Liver (tissue), 9 donors: ENCODE data around the gene IQSEC3. TPM values are rescaled to one million over a fixed set of nuclear protein-coding genes. Genes with fewer than 3 reads are reported as not detected.

Source experiments
- DNase-seq: peaks from one replicate; pipeline ENCODE4 v3.0.0-alpha.2; 2017; ENCODE audit warnings: low spot score
- H3K27ac ChIP-seq, 2 donors: one replicate each; pipeline ENCODE4 v1.7.0; 2013; ENCODE audit warnings: inconsistent platforms in 2 of 2, low read length in 2 of 2, control low read depth in 1 of 2, low read depth in 1 of 2, mild to moderate bottlenecking in 1 of 2
- H3K27me3 ChIP-seq, 4 donors: one replicate each; pipeline versions ENCODE4 v1.6.1 to v1.7.0; 2013; ENCODE audit warnings: low read length in 3 of 4, inconsistent platforms in 1 of 4, mild to moderate bottlenecking in 1 of 4, moderate library complexity in 1 of 4; ENCODE audit not compliant: control insufficient read depth in 4 of 4, insufficient read depth in 4 of 4
- H3K36me3 ChIP-seq, 4 donors: one replicate each; pipeline versions ENCODE4 v1.6.1 to v1.7.0; 2013; ENCODE audit warnings: low read length in 3 of 4, mild to moderate bottlenecking in 3 of 4, low read depth in 1 of 4, moderate library complexity in 1 of 4; ENCODE audit not compliant: control insufficient read depth in 4 of 4, insufficient read depth in 3 of 4
- H3K4me1 ChIP-seq, 4 donors: one replicate each; pipeline versions ENCODE4 v1.6.1 to v1.7.0; 2013; ENCODE audit warnings: low read length in 3 of 4, mild to moderate bottlenecking in 3 of 4, moderate library complexity in 1 of 4; ENCODE audit not compliant: control insufficient read depth in 4 of 4, insufficient read depth in 4 of 4
- H3K4me3 ChIP-seq, 3 donors: one replicate each; pipeline versions ENCODE4 v1.6.1 to v1.7.0; 2013; ENCODE audit warnings: low read length in 3 of 3, control low read depth in 1 of 3, low read depth in 1 of 3, mild to moderate bottlenecking in 1 of 3
- H3K9ac ChIP-seq, 2 donors: one replicate each; pipeline ENCODE4 v1.7.0; 2013; ENCODE audit warnings: low read length in 2 of 2, mild to moderate bottlenecking in 2 of 2, moderate library complexity in 2 of 2, control low read depth in 1 of 2, low read depth in 1 of 2
- H3K9me3 ChIP-seq, 4 donors: one replicate each; pipeline versions ENCODE4 v1.6.1 to v1.7.0; 2013; ENCODE audit warnings: low read length in 3 of 4; ENCODE audit not compliant: control insufficient read depth in 4 of 4
- ATF3 ChIP-seq: IDR thresholded peaks from 2 replicates; pipeline ENCODE4 v1.6.1; 2016; ENCODE audit warnings: antibody characterized with exemption
- CTCF ChIP-seq: fragments of 150-350 bp; IDR thresholded peaks from 2 replicates; pipeline ENCODE4 v1.5.1; 2017; ENCODE audit warnings: improper control_type of control experiment, low read depth, low read length; ENCODE audit not compliant: missing input control
- EGR1 ChIP-seq, 2 donors: IDR thresholded peaks; 2 replicates each; pipeline ENCODE4 v1.6.1; 2016 to 2018; ENCODE audit warnings: antibody characterized with exemption in 2 of 2, low read depth in 2 of 2
- FOXA1 ChIP-seq: IDR thresholded peaks from 2 replicates; pipeline ENCODE4 v1.6.1; 2016; ENCODE audit warnings: antibody characterized with exemption
- FOXA2 ChIP-seq: IDR thresholded peaks from 2 replicates; pipeline ENCODE4 v1.6.1; 2016; ENCODE audit warnings: antibody characterized with exemption
- GABPA ChIP-seq, 2 donors: IDR thresholded peaks in 1 of 2; conservative IDR thresholded peaks in 1 of 2; 2 replicates each; pipeline ENCODE4 v1.6.1; 2016; ENCODE audit warnings: antibody characterized with exemption in 2 of 2, mild to moderate bottlenecking in 1 of 2, moderate library complexity in 1 of 2
- HNF4G ChIP-seq: IDR thresholded peaks from 2 replicates; pipeline ENCODE4 v1.6.1; 2016; ENCODE audit warnings: antibody characterized with exemption
- JUND ChIP-seq, 2 donors: IDR thresholded peaks; 2 replicates each; pipeline ENCODE4 v1.6.1; 2016; ENCODE audit warnings: antibody characterized with exemption in 2 of 2
- MAX ChIP-seq: IDR thresholded peaks from 2 replicates; pipeline ENCODE4 v1.6.1; 2016; ENCODE audit warnings: antibody characterized with exemption
- NR2F2 ChIP-seq: IDR thresholded peaks from 2 replicates; pipeline ENCODE4 v1.6.1; 2016; ENCODE audit warnings: antibody characterized with exemption
- RAD21 ChIP-seq, 2 donors: IDR thresholded peaks; 2 replicates each; pipeline ENCODE4 v1.6.1; 2016; ENCODE audit warnings: antibody characterized with exemption in 2 of 2, mild to moderate bottlenecking in 2 of 2
- REST ChIP-seq: IDR thresholded peaks from 2 replicates; pipeline ENCODE4 v1.6.1; 2016; ENCODE audit warnings: antibody characterized with exemption, mild to moderate bottlenecking
- RXRA ChIP-seq, 2 donors: IDR thresholded peaks; 2 replicates each; pipeline ENCODE4 v1.6.1; 2017 to 2018; ENCODE audit warnings: antibody characterized with exemption in 2 of 2, mild to moderate bottlenecking in 1 of 2
- SP1 ChIP-seq: IDR thresholded peaks from 2 replicates; pipeline ENCODE4 v1.6.1; 2018; ENCODE audit warnings: antibody characterized with exemption, mild to moderate bottlenecking
- TAF1 ChIP-seq: conservative IDR thresholded peaks from 2 replicates; pipeline ENCODE4 v1.6.1; 2016; ENCODE audit warnings: antibody characterized with exemption, mild to moderate bottlenecking
- YY1 ChIP-seq: IDR thresholded peaks from 2 replicates; pipeline ENCODE4 v1.6.1; 2016; ENCODE audit warnings: antibody characterized with exemption, mild to moderate bottlenecking
- ZBTB33 ChIP-seq: IDR thresholded peaks from 2 replicates; pipeline ENCODE4 v1.6.1; 2016; ENCODE audit warnings: antibody characterized with exemption
- WGBS: extraction: QIAGEN DNeasy Blood & Tissue Kit; methylation state at CpG from one replicate; pipeline ENCODE4 v1.1.7; 2013; 5-methylcytosine and 5-hydroxymethylcytosine counted together
- polyA plus RNA-seq, 2 donors: library from polyadenylated mRNA; stranded (reverse) in 1 of 2; unstranded in 1 of 2; fragments of 200-250 nt in 1 of 2; fragments of >200 nt in 1 of 2; fragmentation: Nextera tagmentation in 1 of 2; extraction: Ambion mirVana in 1 of 2; gene quantifications; one replicate each; pipeline versions ENCODE4 v1.2.1 to v1.2.3, GENCODE V29; 2013 to 2015
- total RNA-seq, 2 donors: library from RNA; depleted of rRNA; stranded (reverse); fragments of >200 nt; gene quantifications; one replicate each; pipeline ENCODE4 v1.2.3, GENCODE V29; 2014
- donor health status: healthy.
- donor health status: healthy.
- donor health status: healthy.
- donor health status: healthy.
- donor health status: healthy.

Gene IQSEC3
- total and polyA plus RNA-seq, 4 donors: under 0.01 to 0.79 (median 0.48) TPM

GRCh38 chr12:220491-220890 lies 153.9 kb downstream of the IQSEC3 start (continued):
- TF ChIP-seq EGR1 (IDR thresholded peaks at IDR 0.05; ENCODE audit: low read depth in 2 of 2) (no peak), RAD21 (IDR thresholded peaks at IDR 0.05) (no peak), RXRA (IDR thresholded peaks at IDR 0.05) (no peak), FOXA1 (no peak), YY1 (no peak)

- DNase-seq: no peak
- H3K27ac ChIP-seq: no peak overlapping the region
- H3K9me3 ChIP-seq: no peaks in the 10 kb centered on the region
- peaks cover 0 to 49% (median 26%) of the 10 kb centered on the region in 4 donors for H3K36me3 ChIP-seq
- H3K9ac ChIP-seq: no peak overlapping the region
- no peaks in the 10 kb centered on the region for H3K4me1 ChIP-seq
- no peak overlapping the region for H3K4me3 ChIP-seq
- no peaks in the 10 kb centered on the region for H3K27me3 ChIP-seq
- 91% methylated on average over 19 of the region's 19 CpGs for WGBS
- no peak for TF ChIP-seq ATF3
- no peak for TF ChIP-seq GABPA (IDR thresholded peaks at IDR 0.05 in 1 of 2, conservative IDR thresholded peaks at IDR 0.05 in 1 of 2)
- TF ChIP-seq YY1: no peak
- TF ChIP-seq RXRA (IDR thresholded peaks at IDR 0.05): no peak
- TF ChIP-seq NR2F2: no peak
- TF ChIP-seq FOXA1: no peak
- TF ChIP-seq CTCF: no peak
- no peak for TF ChIP-seq REST
- TF ChIP-seq FOXA2: no peak
- no peak for TF ChIP-seq TAF1
Observed at GRCh38 chr12:220946-221550, 154.5 kb downstream of the IQSEC3 start.

GRCh38 chr12:221736-222135 lies 155.2 kb downstream of the IQSEC3 start:
- H3K9me3 ChIP-seq: no peaks in the 10 kb centered on the region
- no peak overlapping the region for H3K27ac ChIP-seq
- H3K27me3 ChIP-seq: no peaks in the 10 kb centered on the region
- DNase-seq: no peak
- no peaks in the 10 kb centered on the region for H3K4me1 ChIP-seq
- 88% methylated on average over 6 of the region's 6 CpGs for whole genome bisulfite sequencing
- H3K4me3 ChIP-seq: no peak overlapping the region
- peaks cover 0 to 53% (median 28%) of the 10 kb centered on the region in 4 donors for H3K36me3 ChIP-seq
- no peak overlapping the region for H3K9ac ChIP-seq
- no peak for TF ChIP-seq REST
- TF ChIP-seq MAX: no peak
- no peak for TF ChIP-seq TAF1
- no peak for TF ChIP-seq FOXA2
- no peak for TF ChIP-seq SP1
- TF ChIP-seq HNF4G: no peak
- no peak for TF ChIP-seq ZBTB33
- no peak for TF ChIP-seq NR2F2
- TF ChIP-seq GABPA (IDR thresholded peaks at IDR 0.05 in 1 of 2, conservative IDR thresholded peaks at IDR 0.05 in 1 of 2): no peak
- TF ChIP-seq JUND (IDR thresholded peaks at IDR 0.05): no peak
- no peak for TF ChIP-seq YY1
- no peak for TF ChIP-seq EGR1 (IDR thresholded peaks at IDR 0.05; ENCODE audit: low read depth in 2 of 2)
